Thyroid gland (tissue), 4 donors: ENCODE measurements around the gene EHBP1L1. TPM values are rescaled to one million over a fixed set of nuclear protein-coding genes. Genes with fewer than 3 reads are reported as not detected.
A peak's percentile ranks its signal among the peaks of the same experiment; 100 is the strongest.

ENCODE experiments used
- DNase-seq, 2 donors: peaks; one replicate each; pipeline ENCODE4 v3.0.0-alpha.2; 2019
- H3K27ac ChIP-seq, 3 donors: fragments of 200-600 bp; sonication (generic); 1 replicate in 2 of 3; 2 replicates in 1 of 3; pipeline ENCODE4 v1.5.1; 2016 to 2019; ENCODE audit warnings: mild to moderate bottlenecking in 1 of 3, moderate library complexity in 1 of 3
- H3K27me3 ChIP-seq: fragments of 200-600 bp; sonication (generic); one replicate; pipeline ENCODE4 v1.5.1; 2019
- H3K36me3 ChIP-seq, 2 donors: fragments of 200-600 bp; sonication (generic); one replicate each; pipeline ENCODE4 v1.5.1; 2016 to 2019
- H3K4me1 ChIP-seq, 2 donors: fragments of 200-600 bp; sonication (generic); one replicate each; pipeline ENCODE4 v1.5.1; 2017 to 2019
- H3K4me3 ChIP-seq, 3 donors: fragments of 200-600 bp; sonication (generic); replicated peaks in 1 of 3; 1 replicate in 2 of 3; 2 replicates in 1 of 3; pipeline ENCODE4 v1.5.1; 2016; ENCODE audit warnings: mild to moderate bottlenecking in 1 of 3
- H3K9me3 ChIP-seq: fragments of 200-600 bp; sonication (generic); one replicate; pipeline ENCODE4 v1.5.1; 2017
- POLR2A ChIP-seq, 2 donors: fragments of 450-650 bp; IDR thresholded peaks; one replicate each; pipeline ENCODE4 v1.6.1; 2017; ENCODE audit warnings: antibody characterized with exemption in 2 of 2, mild to moderate bottlenecking in 2 of 2, moderate library complexity in 1 of 2
- WGBS, 2 donors: methylation state at CpG; one replicate each; pipeline ENCODE4 v1.1.5; 2017; 5-methylcytosine and 5-hydroxymethylcytosine counted together
- intact Hi-C: fragments of 100-400 bp; cut with DNase I; formaldehyde crosslinking; loops from one replicate; pipeline ENCODE4 v1.15.1; 2023
- total RNA-seq, 4 donors: library from RNA; depleted of rRNA; stranded (reverse); fragments of >200 nt; gene quantifications; one replicate each; pipeline ENCODE4 v1.2.3, GENCODE V29; 2016
- TF ChIP-seq, protein P1 (sequence below), 6 experiments: fragments of 200-600 bp in 3 of 6; fragments of 450-650 bp in 3 of 6; sonication (generic) in 3 of 6; IDR thresholded peaks; one replicate each; pipeline ENCODE4 v1.5.1; 2016 to 2019; ENCODE audit warnings: antibody characterized with exemption in 6 of 6, mild to moderate bottlenecking in 2 of 6, inconsistent platforms in 1 of 6, moderate library complexity in 1 of 6

EHBP1L1 gene
- total RNA-seq, 4 donors from 2014 or later, result 8.6 to 18.8 (median 12.0) TPM

- Histone ChIP-seq H3K27me3 (no peaks in the 10 kb centered on the region), H3K4me1 (peaks cover 9 to 37% of the 10 kb centered on the region in 2 donors), H3K9me3 (no peaks in the 10 kb centered on the region), H3K36me3 (no peaks in the 10 kb centered on the region), H3K27ac (peak overlapping the region in 2 of 3 donors; percentile 22 to 26), H3K4me3 (peak overlapping the region in 1 of 3 donors; percentile 16)
- 32 to 49% methylated on average over 11 to 27 of the region's 64 CpGs for WGBS, 2 donors
- TF ChIP-seq POLR2A (IDR thresholded peaks at IDR 0.05), result no peak
- TF ChIP-seq, protein P1, sequence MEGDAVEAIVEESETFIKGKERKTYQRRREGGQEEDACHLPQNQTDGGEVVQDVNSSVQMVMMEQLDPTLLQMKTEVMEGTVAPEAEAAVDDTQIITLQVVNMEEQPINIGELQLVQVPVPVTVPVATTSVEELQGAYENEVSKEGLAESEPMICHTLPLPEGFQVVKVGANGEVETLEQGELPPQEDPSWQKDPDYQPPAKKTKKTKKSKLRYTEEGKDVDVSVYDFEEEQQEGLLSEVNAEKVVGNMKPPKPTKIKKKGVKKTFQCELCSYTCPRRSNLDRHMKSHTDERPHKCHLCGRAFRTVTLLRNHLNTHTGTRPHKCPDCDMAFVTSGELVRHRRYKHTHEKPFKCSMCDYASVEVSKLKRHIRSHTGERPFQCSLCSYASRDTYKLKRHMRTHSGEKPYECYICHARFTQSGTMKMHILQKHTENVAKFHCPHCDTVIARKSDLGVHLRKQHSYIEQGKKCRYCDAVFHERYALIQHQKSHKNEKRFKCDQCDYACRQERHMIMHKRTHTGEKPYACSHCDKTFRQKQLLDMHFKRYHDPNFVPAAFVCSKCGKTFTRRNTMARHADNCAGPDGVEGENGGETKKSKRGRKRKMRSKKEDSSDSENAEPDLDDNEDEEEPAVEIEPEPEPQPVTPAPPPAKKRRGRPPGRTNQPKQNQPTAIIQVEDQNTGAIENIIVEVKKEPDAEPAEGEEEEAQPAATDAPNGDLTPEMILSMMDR (IDR thresholded peaks at IDR 0.05), result no peak
- intact Hi-C loops, result no loop called here
- peak; percentile 91 for DNase-seq
These were observed 29.5 kb upstream of the EHBP1L1 start for GRCh38 chr11:65546217-65546958.

GRCh38 chr11:65547446-65548125 lies 28.3 kb upstream of the EHBP1L1 start:
- no peak for DNase-seq
- Histone ChIP-seq H3K27me3 (no peaks in the 10 kb centered on the region), H3K27ac (no peak overlapping the region), H3K9me3 (no peaks in the 10 kb centered on the region), H3K4me1 (peaks cover 4 to 40% of the 10 kb centered on the region in 2 donors), H3K4me3 (no peak overlapping the region), H3K36me3 (no peaks in the 10 kb centered on the region)
- TF ChIP-seq, protein P1 (IDR thresholded peaks at IDR 0.05), result no peak
- TF ChIP-seq POLR2A (IDR thresholded peaks at IDR 0.05), result no peak
- intact Hi-C loops, result no loop called here
- 79 to 81% methylated on average over 43 to 50 of the region's 52 CpGs for WGBS, 2 donors

GRCh38 chr11:65548395-65548794 lies 27.5 kb upstream of the EHBP1L1 start:
- WGBS, 2 donors, result 94 to 99% methylated on average over 3 of the region's 3 CpGs
- Histone ChIP-seq H3K9me3 (no peaks in the 10 kb centered on the region), H3K36me3 (no peaks in the 10 kb centered on the region), H3K27ac (no peak overlapping the region), H3K4me3 (no peak overlapping the region), H3K4me1 (peaks cover 4 to 41% of the 10 kb centered on the region in 2 donors), H3K27me3 (no peaks in the 10 kb centered on the region)
- intact Hi-C loops, result no loop called here
- TF ChIP-seq POLR2A (IDR thresholded peaks at IDR 0.05), result no peak
- TF ChIP-seq, protein P1 (IDR thresholded peaks at IDR 0.05), result no peak
- DNase-seq, result no peak

DNA sequence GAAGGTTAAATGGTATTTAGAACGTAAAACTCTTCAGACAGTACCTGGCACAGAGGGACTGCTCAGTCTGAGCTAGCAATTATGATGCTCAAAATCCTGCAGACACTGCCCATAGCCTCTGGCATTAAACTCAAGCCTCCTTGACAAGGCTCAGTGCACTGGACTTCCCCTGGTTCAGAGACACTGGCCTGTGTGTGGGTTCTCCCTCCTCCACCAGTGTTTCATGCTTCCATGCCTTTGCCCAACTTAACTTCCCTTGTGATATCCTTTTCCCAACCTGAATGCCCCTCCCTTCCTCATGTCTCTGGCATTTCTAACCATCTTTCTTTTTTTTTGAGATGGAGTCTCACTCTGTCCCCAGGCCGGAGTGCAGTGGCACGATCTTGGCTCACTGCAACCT lies 26.8 kb upstream of the EHBP1L1 start:
- no peaks in the 10 kb centered on the region for H3K9me3 ChIP-seq
- H3K4me1 ChIP-seq, result peaks cover 4 to 43% of the 10 kb centered on the region in 2 donors
- H3K27ac ChIP-seq, result no peak overlapping the region
- no peaks in the 10 kb centered on the region for H3K36me3 ChIP-seq
- 61 to 83% methylated on average over 3 of the region's 3 CpGs for WGBS, 2 donors
- H3K4me3 ChIP-seq, result no peak overlapping the region
- TF ChIP-seq, protein P1 (IDR thresholded peaks at IDR 0.05), result no peak
- no peak for TF ChIP-seq POLR2A (IDR thresholded peaks at IDR 0.05)
- intact Hi-C loops, result no loop called here
- peak in 1 of 2 donors; percentile 43 for DNase-seq
- H3K27me3 ChIP-seq, result no peaks in the 10 kb centered on the region
